ENCODE results near the gene LYPLA2.
A peak's percentile ranks its signal among the peaks of the same experiment; 100 is the strongest.

Gene LYPLA2

DNA sequence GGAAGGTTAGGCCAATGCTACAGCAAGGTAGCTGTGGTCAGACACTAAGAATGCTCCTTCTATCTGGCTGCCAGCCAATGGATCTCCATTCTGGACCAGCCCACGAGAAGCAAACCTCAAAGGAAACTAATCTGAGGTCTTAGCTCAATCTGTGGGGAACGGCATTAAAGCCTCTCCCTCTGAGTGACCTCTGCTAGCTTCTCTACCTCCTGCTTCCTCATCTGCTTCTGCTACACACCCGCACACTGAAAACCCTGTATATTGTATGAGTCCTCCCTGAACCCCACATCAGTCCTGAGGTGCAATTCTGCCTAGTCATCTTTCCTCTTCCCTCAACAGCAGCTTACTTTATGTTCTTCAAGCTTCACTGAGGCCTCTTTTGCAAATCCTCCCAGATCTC is 16.5 kb downstream of the LYPLA2 start:
- Mint-ChIP-seq H3K9me3 (no peaks in the 10 kb centered on the region), H3K27me3 (ENCODE audit: low read depth, poor library complexity) (peaks cover under 1% of the 10 kb centered on the region), H3K4me3 (no peak overlapping the region), H3K4me1 (peaks cover 7% of the 10 kb centered on the region), H3K36me3 (ENCODE audit: low read depth) (peaks cover 34% of the 10 kb centered on the region), H3K27ac (peak overlapping the region; percentile 14)
- TF ChIP-seq, protein P1, sequence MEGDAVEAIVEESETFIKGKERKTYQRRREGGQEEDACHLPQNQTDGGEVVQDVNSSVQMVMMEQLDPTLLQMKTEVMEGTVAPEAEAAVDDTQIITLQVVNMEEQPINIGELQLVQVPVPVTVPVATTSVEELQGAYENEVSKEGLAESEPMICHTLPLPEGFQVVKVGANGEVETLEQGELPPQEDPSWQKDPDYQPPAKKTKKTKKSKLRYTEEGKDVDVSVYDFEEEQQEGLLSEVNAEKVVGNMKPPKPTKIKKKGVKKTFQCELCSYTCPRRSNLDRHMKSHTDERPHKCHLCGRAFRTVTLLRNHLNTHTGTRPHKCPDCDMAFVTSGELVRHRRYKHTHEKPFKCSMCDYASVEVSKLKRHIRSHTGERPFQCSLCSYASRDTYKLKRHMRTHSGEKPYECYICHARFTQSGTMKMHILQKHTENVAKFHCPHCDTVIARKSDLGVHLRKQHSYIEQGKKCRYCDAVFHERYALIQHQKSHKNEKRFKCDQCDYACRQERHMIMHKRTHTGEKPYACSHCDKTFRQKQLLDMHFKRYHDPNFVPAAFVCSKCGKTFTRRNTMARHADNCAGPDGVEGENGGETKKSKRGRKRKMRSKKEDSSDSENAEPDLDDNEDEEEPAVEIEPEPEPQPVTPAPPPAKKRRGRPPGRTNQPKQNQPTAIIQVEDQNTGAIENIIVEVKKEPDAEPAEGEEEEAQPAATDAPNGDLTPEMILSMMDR (IDR thresholded peaks at IDR 0.05): no peak
- no peak for DNase-seq

DNA sequence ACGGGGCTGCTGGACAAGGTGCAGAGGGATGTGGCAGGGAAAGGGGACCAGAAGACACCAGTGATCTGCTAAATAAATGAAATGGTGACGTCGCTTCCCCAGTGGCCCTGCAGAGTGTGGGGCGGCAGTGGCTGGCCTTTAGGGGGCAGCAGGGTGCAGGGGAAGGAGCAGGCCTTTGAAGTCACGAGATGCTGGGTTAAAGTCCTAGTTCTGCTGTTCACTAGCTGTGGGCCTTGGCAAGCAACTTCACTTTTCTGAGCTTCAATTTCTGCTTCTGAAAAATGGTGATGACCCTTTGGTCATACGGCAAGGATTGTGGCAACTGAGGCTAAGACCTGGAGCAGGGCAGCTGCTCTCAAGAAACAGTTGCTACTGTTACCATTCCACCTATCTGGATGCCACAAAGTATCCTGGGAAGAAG is 18.8 kb downstream of the LYPLA2 start:
- Mint-ChIP-seq H3K36me3 (ENCODE audit: low read depth) (peaks cover 32% of the 10 kb centered on the region), H3K4me3 (no peak overlapping the region), H3K27me3 (ENCODE audit: low read depth, poor library complexity) (no peaks in the 10 kb centered on the region), H3K4me1 (peaks cover 7% of the 10 kb centered on the region), H3K27ac (no peak overlapping the region), H3K9me3 (no peaks in the 10 kb centered on the region)
- TF ChIP-seq, protein P1 (IDR thresholded peaks at IDR 0.05): peak; percentile 58
- DNase-seq: peak; percentile 61

DNA sequence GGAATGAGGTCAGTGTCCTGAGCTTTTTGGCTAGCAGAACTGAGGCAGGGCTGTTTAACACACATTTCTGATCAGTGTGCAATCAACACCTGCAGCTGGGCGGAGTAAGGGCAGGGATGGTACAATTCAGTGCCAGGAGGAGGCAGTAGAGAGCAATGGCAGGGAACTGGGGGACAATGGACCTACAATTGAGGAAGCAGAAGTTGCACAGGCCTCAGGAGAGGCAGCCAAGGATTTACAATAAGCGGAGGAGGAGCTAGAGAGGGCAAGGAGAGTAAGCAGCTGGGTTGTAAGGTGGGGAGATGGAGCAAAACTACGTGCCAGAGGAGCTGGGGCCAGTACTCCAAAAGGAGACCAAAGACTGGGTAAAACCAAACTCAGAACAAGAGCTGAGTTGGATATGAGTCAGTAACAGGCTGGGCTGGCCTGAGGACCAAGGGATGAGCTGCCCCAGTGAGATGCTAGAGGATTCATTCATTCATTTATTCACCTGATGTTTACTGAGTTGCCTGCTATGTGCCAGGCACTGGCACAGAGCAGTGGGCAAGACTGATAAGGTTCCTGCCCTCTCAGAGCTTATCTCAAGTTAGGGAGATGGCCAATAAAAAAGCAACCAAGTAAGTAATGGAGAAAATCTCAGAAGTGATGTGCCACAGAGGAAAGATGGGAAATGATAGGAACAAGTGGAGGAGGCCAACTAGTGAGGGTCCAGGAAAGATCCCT is 20.0 kb downstream of the LYPLA2 start:
- peak; percentile 53 for DNase-seq
- Mint-ChIP-seq H3K36me3 (ENCODE audit: low read depth) (peaks cover 27% of the 10 kb centered on the region), H3K27ac (no peak overlapping the region), H3K9me3 (no peaks in the 10 kb centered on the region), H3K27me3 (ENCODE audit: low read depth, poor library complexity) (no peaks in the 10 kb centered on the region), H3K4me1 (peaks cover 7% of the 10 kb centered on the region), H3K4me3 (no peak overlapping the region)
- TF ChIP-seq, protein P1 (IDR thresholded peaks at IDR 0.05): peak; percentile 69

DNA sequence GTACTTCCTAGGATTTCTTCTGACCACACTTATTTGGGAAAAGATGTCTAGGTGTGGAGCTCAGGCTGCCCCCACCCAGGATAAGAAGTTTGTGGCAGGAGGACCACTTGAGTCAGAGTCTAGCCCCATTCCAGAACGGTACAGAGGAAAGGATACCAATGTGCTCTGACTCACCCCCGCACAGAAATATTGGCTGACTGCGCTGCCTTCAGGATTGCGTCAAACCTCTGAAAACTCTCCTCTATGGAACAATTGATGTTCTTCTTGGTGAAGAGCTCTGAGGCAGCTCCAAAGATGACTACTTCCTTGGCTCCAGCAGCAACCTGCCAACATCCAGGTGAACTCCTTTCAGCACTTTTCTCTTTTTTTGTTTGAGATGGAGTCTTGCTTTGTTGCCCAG is 23.1 kb downstream of the LYPLA2 start:
- H3K36me3 Mint-ChIP-seq (ENCODE audit: low read depth): peaks cover 23% of the 10 kb centered on the region
- H3K4me1 Mint-ChIP-seq: peaks cover 7% of the 10 kb centered on the region
- no peaks in the 10 kb centered on the region for H3K27me3 Mint-ChIP-seq (ENCODE audit: low read depth, poor library complexity)
- no peak overlapping the region for H3K27ac Mint-ChIP-seq
- H3K9me3 Mint-ChIP-seq: no peaks in the 10 kb centered on the region
- TF ChIP-seq, protein P1 (IDR thresholded peaks at IDR 0.05): no peak
- no peak for DNase-seq
- H3K4me3 Mint-ChIP-seq: no peak overlapping the region

DNA sequence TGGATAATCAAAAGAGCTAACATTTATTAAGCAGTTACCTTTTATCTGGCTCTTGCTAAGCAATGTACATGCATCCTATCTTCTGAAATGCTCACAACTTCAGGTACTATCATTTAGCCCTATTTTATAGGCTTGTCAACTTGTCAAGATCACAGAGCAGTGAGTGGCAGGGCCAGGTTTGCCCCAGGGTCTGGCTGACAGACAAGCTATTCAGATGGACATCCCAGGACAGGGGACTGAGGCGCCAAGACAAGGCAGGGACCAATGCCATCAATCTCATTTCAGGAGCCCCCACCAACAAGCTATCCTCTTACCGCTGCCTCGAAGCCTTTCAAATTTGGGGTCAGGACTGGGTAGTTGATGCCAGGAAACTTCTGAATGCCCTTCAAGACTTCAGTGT is 25.4 kb downstream of the LYPLA2 start:
- H3K4me1 Mint-ChIP-seq: no peaks in the 10 kb centered on the region
- no peak for DNase-seq
- TF ChIP-seq, protein P1 (IDR thresholded peaks at IDR 0.05): no peak
- H3K27ac Mint-ChIP-seq: no peak overlapping the region
- no peaks in the 10 kb centered on the region for H3K27me3 Mint-ChIP-seq (ENCODE audit: low read depth, poor library complexity)
- no peaks in the 10 kb centered on the region for H3K9me3 Mint-ChIP-seq
- peaks cover 24% of the 10 kb centered on the region for H3K36me3 Mint-ChIP-seq (ENCODE audit: low read depth)
- no peak overlapping the region for H3K4me3 Mint-ChIP-seq

DNA sequence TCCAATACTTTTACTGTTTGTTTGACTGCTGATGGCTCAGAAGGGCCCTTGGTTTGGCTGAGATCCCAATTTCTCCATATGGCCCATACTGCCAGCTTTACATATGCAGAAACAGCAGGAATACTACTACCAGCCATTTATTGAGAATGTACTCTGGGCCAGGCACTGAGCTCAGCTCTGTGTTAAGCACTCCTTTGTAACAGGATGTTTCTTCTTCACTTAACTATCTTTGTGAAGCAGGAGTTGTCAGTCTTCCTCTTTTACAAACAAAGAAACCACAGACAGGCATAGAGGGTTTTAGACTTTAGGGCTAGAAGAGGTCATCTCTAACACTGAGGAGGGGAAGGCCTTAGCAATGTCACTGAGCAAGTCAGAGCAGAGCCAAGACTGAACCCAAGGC is 26.0 kb downstream of the LYPLA2 start:
- peaks cover 22% of the 10 kb centered on the region for H3K36me3 Mint-ChIP-seq (ENCODE audit: low read depth)
- H3K27me3 Mint-ChIP-seq (ENCODE audit: low read depth, poor library complexity): no peaks in the 10 kb centered on the region
- H3K4me3 Mint-ChIP-seq: no peak overlapping the region
- H3K4me1 Mint-ChIP-seq: no peaks in the 10 kb centered on the region
- TF ChIP-seq, protein P1 (IDR thresholded peaks at IDR 0.05): no peak
- H3K27ac Mint-ChIP-seq: no peak overlapping the region
- no peaks in the 10 kb centered on the region for H3K9me3 Mint-ChIP-seq
- no peak for DNase-seq

Measured in nephron progenitor cell (in vitro differentiated cells).